ENCODE measurements around the gene GOLGA8R. TPM values are rescaled to one million over a fixed set of nuclear protein-coding genes. Genes with fewer than 3 reads are reported as not detected.
"Not testable (repeated sequence)": the region's sequence is repeated elsewhere in the genome, so short reads cannot be mapped to it uniquely, and the experiment has no call there.

GOLGA8R gene, protein sequence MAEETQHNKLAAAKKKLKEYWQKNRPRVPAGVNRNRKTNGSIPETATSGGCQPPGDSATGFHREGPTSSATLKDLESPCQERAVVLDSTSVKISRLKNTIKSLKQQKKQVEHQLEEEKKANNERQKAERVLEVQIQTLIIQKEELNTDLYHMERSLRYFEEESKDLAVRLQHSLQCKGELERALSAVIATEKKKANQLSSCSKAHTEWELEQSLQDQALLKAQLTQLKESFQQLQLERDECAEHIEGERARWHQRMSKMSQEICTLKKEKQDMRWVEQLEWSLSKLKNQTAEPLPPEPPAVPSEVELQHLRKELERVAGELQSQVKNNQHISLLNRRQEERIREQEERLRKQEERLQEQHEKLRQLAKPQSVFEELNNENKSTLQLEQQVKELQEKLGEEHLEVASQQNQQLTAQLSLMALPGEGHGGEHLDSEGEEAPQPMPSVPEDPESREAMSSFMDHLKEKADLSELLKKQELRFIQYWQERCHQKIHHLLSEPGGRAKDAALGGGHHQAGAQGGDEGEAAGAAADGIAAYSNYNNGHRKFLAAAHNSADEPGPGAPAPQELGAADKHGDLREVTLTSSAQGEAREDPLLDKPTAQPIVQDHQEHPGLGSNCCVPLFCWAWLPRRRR
- 10 to 100 TPM in 2 of 6 donors, 1 to 10 TPM in 4; 2.6 to 44.0 (median 5.9) TPM for total RNA-seq

GRCh38 chr15:30414160-30414559, at the start of gene GOLGA8R:
TSS of gene GOLGA8R (minus strand) at chr15:30414260. CDS start at chr15:30414162, 98 bp downstream.
- H3K36me3 ChIP-seq; H3K4me1 ChIP-seq; ATAC-seq (ENCODE audit: low FRiP score in 2 of 2); H3K9me3 ChIP-seq; H3K4me3 ChIP-seq; H3K27me3 ChIP-seq; DNase-seq; H3K27ac ChIP-seq: not testable (repeated sequence)
- no CpG with 5 or more reads among the region's 7 CpGs for WGBS, 2 donors

GRCh38 chr15:30463849-30464248, 49.8 kb upstream of the GOLGA8R start:
- not testable (repeated sequence) for H3K9me3 ChIP-seq; H3K27ac ChIP-seq; H3K4me3 ChIP-seq; ATAC-seq (ENCODE audit: low FRiP score in 2 of 2); H3K4me1 ChIP-seq; H3K27me3 ChIP-seq; H3K36me3 ChIP-seq; DNase-seq
- WGBS, 2 donors, result no CpG with 5 or more reads among the region's 1 CpG

DNA sequence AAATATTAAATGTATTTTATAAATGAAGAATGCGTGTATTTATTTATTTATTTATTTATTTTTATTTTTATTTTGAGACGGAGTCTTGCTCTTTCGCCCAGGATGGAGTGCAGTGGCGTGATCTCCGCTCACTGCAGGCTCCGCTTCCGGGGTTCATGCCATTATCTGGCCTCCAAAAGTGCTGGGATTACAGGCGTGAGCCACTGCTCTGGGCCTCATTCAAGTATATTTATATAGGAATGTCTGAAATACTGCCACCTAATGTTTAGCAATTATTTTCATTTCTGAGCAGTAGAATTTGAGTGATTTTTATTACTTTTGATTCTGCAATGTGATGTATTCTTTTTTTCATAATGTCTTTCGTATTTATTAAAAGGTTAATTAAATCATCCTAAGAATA, 48.1 kb upstream of the GOLGA8R start:
- not testable (repeated sequence) for H3K27me3 ChIP-seq; H3K4me1 ChIP-seq; H3K9me3 ChIP-seq; H3K27ac ChIP-seq; ATAC-seq (ENCODE audit: low FRiP score in 2 of 2); H3K36me3 ChIP-seq; H3K4me3 ChIP-seq; DNase-seq
- WGBS, 2 donors, result no CpG with 5 or more reads among the region's 9 CpGs

- DNase-seq; H3K4me3 ChIP-seq; H3K36me3 ChIP-seq; H3K4me1 ChIP-seq; ATAC-seq (ENCODE audit: low FRiP score in 2 of 2); H3K27me3 ChIP-seq; H3K27ac ChIP-seq; H3K9me3 ChIP-seq: not testable (repeated sequence)
Observed at GRCh38 chr15:30452702-30453101, 38.6 kb upstream of the GOLGA8R start.

GRCh38 chr15:30438348-30438747, 24.3 kb upstream of the GOLGA8R start:
- not testable (repeated sequence) for H3K4me1 ChIP-seq; H3K27ac ChIP-seq; H3K27me3 ChIP-seq; DNase-seq; ATAC-seq (ENCODE audit: low FRiP score in 2 of 2); H3K9me3 ChIP-seq; H3K4me3 ChIP-seq; H3K36me3 ChIP-seq
- WGBS, 2 donors, result 46% methylated on average over 2 of the region's 3 CpGs; no CpG with 5 or more reads in 1 of the 2 donors

DNA sequence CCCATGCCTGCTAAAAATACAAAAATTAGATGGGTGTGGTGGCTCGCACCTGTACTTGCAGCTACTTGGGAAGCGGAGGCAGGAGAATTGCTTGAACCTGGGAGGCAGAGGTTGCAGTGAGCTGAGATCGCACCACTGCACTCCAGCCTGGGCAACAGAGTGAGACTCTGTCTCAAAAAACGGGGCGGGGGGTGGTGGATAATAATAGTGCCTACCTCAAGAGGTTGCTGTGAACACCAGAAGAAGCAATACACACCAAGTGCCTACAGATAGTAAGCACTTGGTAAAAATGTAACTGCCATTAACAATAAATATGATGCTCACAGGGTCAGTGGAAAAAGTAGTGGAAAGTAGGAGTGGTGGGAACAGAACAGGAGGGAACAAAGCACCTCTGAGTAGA, 21.8 kb upstream of the GOLGA8R start:
- H3K9me3 ChIP-seq; ATAC-seq (ENCODE audit: low FRiP score in 2 of 2); H3K4me3 ChIP-seq; H3K36me3 ChIP-seq; H3K4me1 ChIP-seq; H3K27ac ChIP-seq; H3K27me3 ChIP-seq; DNase-seq: not testable (repeated sequence)
- 98 to 100% methylated on average over 3 to 4 of the region's 5 CpGs for WGBS, 2 donors

GRCh38 chr15:30420723-30421122, 6.7 kb upstream of the GOLGA8R start:
- not testable (repeated sequence) for DNase-seq; H3K9me3 ChIP-seq; ATAC-seq (ENCODE audit: low FRiP score in 2 of 2); H3K36me3 ChIP-seq; H3K27ac ChIP-seq; H3K4me3 ChIP-seq; H3K4me1 ChIP-seq; H3K27me3 ChIP-seq
- 66 to 77% methylated on average over 6 of the region's 6 CpGs for WGBS, 2 donors

GRCh38 chr15:30407636-30408035, 6.4 kb downstream of the GOLGA8R start:
- H3K27ac ChIP-seq; DNase-seq; H3K4me3 ChIP-seq; ATAC-seq (ENCODE audit: low FRiP score in 2 of 2); H3K36me3 ChIP-seq; H3K9me3 ChIP-seq; H3K4me1 ChIP-seq; H3K27me3 ChIP-seq: not testable (repeated sequence)
- WGBS, 2 donors, result 70 to 88% methylated on average over 2 to 6 of the region's 6 CpGs

GRCh38 chr15:30398988-30399387, 15.1 kb downstream of the GOLGA8R start:
- not testable (repeated sequence) for H3K27ac ChIP-seq; ATAC-seq (ENCODE audit: low FRiP score in 2 of 2); H3K4me1 ChIP-seq; H3K27me3 ChIP-seq; H3K4me3 ChIP-seq; H3K36me3 ChIP-seq; H3K9me3 ChIP-seq
- WGBS, 2 donors, result no CpG with 5 or more reads among the region's 6 CpGs
- DNase-seq, result peak; percentile 46 to 65
- TF ChIP-seq, protein P1, sequence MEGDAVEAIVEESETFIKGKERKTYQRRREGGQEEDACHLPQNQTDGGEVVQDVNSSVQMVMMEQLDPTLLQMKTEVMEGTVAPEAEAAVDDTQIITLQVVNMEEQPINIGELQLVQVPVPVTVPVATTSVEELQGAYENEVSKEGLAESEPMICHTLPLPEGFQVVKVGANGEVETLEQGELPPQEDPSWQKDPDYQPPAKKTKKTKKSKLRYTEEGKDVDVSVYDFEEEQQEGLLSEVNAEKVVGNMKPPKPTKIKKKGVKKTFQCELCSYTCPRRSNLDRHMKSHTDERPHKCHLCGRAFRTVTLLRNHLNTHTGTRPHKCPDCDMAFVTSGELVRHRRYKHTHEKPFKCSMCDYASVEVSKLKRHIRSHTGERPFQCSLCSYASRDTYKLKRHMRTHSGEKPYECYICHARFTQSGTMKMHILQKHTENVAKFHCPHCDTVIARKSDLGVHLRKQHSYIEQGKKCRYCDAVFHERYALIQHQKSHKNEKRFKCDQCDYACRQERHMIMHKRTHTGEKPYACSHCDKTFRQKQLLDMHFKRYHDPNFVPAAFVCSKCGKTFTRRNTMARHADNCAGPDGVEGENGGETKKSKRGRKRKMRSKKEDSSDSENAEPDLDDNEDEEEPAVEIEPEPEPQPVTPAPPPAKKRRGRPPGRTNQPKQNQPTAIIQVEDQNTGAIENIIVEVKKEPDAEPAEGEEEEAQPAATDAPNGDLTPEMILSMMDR (IDR thresholded peaks at IDR 0.05), result peak in 5 of 6 experiments; percentile 19 to 53 (median 40)

GRCh38 chr15:30393664-30393991, 20.4 kb downstream of the GOLGA8R start:
- DNase-seq, H3K36me3 ChIP-seq, H3K4me1 ChIP-seq, H3K4me3 ChIP-seq, H3K27ac ChIP-seq, H3K27me3 ChIP-seq, H3K9me3 ChIP-seq: not testable (repeated sequence)
- ATAC-seq (ENCODE audit: low FRiP score in 2 of 2), result peak; percentile 53 to 63
- no CpG with 5 or more reads among the region's 23 CpGs for WGBS, 2 donors

- not testable (repeated sequence) for H3K9me3 ChIP-seq, H3K27me3 ChIP-seq, H3K27ac ChIP-seq, DNase-seq, H3K4me3 ChIP-seq, H3K4me1 ChIP-seq, H3K36me3 ChIP-seq
- WGBS, 2 donors, result no CpG with 5 or more reads among the region's 74 CpGs
- ATAC-seq (ENCODE audit: low FRiP score in 2 of 2), result peak; percentile 63 to 90
Observed at GRCh38 chr15:30392766-30393663, 21.0 kb downstream of the GOLGA8R start, which contains the start of gene CHRFAM7A. TSS of gene CHRFAM7A (minus strand) at chr15:30393540. CDS start at chr15:30383351, 10,189 bp downstream.
